ENCODE data around the gene LGR6. TPM values are rescaled to one million over a fixed set of nuclear protein-coding genes. Genes with fewer than 3 reads are reported as not detected.
"Not testable (repeated sequence)": the region's sequence is repeated elsewhere in the genome, so short reads cannot be mapped to it uniquely, and the experiment has no call there.

The LGR6 gene
- polyA plus RNA-seq, 4 donors, result 0.71 to 1.4 (median 0.95) TPM

DNA sequence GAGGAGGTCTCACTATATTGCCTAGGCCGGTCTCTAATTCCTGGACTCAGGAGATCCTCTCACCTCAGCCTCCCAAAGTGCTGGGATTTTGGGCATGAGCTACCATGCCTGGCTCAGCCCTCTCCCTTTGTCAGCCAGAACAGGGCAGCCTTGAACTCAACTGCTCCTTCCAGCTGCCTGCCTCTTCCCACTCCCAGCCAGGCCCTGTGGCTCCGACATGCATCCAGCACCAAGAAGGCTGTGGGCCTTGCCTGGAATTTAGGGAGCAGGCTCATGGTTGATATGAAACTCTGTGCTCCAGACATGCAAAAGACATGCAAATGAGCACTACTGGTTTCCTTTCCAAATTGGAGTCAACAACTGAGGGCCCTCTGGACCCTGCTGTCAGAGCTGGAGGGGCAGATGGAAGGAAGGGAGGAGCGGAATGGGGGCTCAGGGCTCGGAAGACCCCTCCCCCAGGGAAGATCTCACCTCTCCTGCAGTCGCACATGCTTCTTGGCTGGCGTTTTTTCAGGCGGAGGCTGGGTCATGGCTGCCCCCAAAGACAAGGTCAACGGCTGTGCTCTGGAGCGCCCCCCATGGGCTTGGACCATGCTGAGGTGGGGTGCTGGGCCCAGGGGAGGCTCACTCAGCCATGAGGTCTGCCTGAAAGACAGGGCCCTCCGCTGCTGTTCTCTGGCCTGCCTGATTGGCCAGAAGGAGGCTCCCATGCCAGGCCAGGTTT lies 34.6 kb upstream of the LGR6 start:
- no peak for DNase-seq (ENCODE audit: low read depth in 4 of 4, low spot score in 2 of 4)

DNA sequence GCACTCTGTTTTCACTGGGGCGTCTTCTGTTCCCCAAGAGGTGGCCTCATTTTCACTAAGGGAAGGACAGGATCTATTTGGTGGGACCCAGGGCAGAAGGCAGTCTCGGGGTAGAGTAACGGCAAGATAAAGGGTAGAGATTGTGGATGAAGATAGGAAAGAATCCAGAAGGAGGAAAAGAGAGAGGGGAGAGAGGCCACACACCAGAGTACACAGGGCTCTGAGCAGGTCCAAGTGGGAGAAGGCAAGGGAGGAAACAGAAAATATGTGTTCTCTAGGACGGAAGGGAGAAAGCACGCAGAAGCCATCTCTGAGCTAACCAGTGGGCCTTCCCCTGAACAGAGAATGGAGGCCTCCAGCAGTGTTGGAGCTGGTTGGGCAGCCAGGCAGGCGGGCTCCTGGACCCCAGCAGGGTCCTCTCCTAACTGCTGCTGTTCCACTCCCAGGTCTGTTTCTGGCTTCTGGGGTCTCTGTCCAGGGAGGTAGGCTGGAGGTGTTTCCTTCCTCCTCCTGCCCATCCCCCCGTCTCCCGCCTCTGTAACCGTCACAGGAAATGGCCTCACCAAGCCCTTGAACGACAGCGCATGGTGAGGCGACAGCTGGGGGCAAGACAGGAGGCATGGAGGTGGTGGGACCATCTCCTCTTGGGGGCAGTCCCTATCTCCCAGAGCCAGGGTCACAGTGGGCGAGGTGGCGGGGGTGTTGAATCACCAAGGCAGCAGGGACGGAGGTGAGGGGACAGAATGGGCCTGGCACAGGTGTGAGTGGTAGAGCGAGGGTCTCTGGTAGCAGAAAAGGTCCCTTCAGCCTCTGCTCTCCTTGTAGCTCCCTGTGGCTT lies 33.8 kb upstream of the LGR6 start:
- DNase-seq (ENCODE audit: low read depth in 4 of 4, low spot score in 2 of 4), result no peak

DNA sequence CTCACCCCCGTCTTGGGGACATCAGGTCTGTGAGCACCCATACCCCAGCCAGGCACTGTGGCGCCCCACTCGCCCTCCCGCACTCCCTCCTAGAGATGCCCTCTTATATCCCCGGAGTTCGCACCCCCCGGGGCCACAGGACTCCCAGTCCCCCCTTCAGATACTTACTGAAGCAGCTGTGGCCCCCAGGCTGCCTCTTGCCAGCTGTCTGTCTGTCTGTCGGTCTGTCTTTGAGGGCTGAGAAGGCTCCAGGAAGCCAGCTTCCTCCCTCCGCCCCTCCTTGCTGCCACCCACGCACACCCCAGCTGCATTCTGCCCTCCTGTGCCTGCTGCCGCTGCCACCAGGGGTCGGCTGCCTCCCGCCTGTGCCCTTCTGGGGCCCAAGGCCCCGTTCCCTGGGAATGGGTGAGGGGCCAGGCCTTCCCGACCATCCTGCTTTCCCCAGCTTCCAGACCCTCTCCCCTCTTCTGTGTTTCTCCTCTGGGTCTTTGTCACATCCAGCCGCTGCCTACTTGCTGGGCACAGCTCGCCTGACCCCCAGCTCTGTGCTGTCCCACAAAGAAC lies 33.1 kb upstream of the LGR6 start, which contains the start of gene PTPN7:
Gene PTPN7, minus strand, starts transcription at position 226 of the 564 bp plus-strand sequence. CDS start 1,200 bp downstream, outside the sequence.
- no peak for DNase-seq (ENCODE audit: low read depth in 4 of 4, low spot score in 2 of 4)

DNA sequence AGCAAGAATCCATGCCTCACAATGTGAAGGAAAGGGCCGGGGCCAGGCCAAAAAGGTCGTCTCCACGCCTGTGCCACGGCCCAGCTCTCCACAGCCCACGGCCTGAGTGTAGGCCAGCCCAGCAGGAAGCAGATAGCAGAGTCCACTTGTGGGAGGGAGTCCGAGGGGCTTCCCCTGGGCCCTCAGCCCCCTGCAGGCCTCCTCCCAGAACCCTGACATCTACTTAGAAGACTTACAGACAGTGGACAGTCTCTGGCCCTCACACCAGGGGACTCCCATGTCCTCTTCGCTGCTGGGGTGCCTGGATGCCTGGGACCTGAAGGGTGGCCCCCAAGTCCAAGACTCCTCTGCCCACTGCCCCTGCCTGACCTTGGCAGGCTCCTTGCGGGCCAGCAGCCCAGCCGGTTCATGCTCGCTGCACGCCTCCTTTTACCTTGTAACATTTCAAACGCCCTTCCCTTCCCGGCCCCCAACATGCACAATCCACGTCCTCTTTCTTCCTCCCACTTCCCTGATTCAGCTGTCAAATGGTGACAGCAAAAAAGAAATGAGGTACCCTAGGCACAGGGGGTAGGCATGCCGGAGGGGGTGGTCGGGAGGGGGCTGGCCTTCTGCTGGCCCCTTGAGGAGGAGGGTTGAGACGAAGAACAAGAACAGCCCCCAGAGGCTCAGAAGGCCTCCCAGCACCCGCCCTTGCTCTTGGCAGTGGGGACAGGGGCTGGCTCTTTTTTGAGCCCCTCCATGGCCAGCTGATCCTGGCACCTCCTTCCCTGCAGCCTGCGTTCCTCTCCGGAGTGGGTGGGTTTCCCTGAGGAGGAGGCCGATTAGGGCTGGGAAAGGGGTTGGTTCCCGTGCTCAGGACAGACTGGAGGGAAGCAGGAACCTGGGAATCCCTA lies 32.2 kb upstream of the LGR6 start:
- DNase-seq (ENCODE audit: low read depth in 4 of 4, low spot score in 2 of 4), result no peak

DNA sequence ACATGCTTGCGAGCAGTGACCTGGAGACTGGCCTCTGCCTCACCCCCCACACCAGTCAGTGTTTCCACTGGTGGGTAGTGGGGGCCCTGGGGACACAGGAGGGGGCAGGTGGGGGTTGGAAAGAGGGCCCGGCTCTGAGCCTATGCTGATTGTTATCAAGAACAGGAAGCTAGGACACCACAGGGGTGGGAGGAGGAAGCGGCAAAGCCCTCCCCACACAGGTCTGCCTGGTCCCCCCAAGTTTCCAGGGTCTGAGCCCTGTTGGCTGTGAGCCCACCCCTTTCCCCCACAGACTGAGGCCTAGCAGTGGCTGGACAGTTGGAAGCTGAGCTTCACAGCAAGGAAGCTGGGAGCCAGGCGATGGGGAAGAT lies 31.6 kb upstream of the LGR6 start:
- DNase-seq (ENCODE audit: low read depth in 4 of 4, low spot score in 2 of 4), result no peak

DNA sequence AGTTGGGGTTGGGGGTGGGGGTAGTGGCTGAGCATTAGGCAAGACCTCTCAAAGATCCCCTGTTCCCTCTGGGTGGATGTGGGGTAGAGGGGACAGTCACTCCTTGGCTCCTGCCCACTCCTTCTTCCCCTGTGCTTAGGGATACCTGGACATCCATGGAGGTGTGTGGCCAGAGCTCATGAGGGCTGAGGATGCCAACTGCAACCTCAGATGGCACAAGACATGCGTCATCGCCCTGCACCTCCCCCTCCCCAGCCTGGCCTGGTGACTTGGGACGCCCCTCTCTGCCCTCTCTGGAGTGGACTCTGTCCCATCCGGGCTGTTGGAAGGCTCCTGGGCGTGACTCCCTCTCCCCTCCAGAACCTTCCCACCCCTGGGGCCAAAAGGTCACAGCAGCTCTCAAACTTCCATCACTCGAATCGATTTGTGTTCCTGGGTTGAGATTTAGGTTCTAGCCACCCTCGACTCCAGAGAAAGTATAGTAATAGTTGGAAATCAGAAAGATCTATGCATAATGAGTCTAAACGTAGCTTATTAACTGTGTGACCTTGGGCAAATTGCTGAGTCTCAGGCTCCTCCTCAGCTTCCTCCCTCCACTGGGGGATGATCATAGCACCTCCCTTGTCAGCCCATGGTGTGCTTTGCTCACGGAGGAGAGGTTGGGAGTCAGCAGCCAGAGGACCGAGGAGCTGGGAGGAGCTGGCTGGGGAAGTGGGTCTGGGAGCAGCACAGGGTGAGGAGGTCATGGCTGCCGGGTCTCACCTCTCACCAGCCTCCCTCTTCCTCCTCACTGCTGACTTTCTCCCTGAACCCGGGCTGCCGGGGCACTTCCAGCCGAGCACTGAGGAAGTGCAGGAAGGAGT lies 30.9 kb upstream of the LGR6 start:
- no peak for DNase-seq (ENCODE audit: low read depth in 4 of 4, low spot score in 2 of 4)

DNA sequence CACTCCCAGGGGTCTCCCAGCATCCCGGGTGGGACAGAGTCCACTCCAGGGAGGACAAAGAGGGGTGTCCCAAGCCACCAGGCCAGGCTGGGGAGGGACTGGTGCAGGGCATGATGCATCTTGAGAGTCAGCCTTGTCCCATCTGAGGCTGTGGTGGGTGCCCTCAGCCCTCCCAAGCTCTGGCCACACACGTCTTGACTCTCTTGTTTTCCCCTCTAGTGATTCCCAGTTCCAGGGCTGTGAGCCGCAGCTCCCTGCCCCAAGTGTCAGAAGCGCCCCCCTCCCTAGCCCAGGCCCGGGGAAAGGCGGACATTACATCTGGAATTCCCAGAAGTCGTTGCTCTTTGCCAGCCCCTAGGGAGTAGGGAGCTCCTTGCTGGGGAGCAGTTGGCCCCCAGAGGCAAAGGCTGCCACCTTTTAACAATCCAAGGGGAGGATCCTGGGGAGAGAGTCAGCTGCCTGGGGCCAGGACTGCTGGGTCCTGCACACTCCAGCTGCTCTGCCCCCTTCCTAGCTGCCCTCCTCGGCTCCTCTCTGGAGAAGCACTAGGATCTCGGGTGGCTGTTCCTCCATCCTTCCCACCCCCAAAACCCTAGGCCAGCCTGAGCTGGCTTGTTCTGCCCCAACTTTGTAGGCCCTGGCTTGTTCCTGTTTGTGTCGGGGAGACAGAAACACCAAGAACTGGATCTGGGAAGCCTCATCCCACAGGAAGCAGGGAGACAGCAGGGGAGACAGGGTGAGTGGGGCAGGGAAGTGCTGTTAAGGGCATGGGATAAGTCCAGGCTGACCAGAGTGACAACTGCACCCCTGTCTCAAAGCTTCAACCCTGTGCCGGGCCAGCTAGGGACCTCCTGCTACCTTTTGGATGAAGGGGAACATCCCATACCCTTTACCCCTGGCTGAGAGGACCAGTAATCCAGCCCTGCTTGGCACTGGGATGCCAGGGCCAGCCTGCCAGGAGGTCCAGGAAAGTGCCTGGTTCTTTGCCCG lies 30.0 kb upstream of the LGR6 start:
- DNase-seq (ENCODE audit: low read depth in 4 of 4, low spot score in 2 of 4), result no peak

DNA sequence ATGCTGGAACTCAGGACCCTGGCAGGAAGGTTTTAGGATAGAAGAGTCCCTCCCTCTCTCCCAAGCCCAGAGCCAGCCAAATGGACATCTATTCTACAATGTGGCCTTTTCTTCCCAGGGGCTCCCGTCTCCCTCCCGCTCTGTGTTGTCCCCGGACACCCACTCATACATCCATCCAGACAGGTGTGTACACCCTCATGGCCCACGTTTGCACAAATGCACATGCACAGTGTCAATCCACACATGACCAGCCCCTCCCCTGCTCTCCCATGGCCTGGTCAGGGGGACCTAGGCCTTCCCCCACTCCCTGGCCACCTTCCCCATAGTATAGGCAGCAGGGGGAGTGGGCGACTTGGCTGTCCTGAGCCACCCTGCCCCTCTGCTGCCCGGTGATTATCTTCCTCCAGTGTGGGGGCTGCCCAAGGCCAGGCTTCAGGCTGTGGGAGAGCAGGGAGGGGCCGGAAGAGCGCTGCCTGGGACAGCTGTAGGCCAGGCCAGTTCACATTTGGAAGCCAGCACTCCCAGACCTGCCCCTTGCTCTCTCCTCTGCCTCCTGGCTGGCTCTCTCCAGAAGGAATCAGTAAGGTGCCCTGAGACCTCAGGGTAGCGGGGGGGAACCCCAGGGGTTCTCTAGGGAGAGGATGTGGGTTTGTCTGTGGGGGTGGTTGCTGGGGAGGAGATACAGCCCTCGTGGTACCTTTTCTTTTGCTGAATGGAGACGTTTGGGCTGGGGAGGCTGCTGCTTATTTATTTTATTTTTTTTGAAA lies 29.1 kb upstream of the LGR6 start:
- no peak for DNase-seq (ENCODE audit: low read depth in 4 of 4, low spot score in 2 of 4)

DNA sequence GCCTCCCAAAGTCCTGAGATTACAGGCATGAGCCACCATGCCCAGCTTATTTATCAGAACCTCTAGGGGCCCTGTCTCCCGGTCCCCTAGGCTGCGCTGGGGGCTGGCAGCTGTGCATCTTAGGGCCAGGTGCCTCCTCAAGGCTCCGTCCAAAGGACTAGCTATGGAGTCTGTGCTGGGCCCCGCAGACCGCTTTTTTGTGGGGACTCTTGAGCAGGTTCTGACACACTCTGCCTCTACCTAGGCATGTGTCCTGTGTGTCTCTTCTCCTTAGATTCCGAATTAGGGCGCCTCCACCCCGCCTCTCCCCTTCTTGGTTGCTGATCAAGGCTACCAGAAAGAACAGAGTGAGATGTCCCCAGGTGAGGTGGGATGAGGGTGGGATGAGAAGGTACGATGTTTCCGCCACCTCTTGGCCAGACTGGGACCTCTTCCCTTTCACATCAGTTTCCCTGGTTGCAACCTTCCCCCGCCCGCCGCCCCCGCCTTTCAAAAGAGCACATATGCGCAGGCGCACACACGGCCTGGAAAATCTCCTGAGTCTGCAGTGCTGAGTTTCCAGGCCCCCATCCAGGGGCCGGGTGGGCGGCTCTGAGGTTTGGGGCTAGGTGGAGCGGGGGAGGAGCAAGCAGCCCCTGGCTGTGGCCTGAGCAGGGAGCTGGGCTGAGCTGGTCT lies 28.2 kb upstream of the LGR6 start:
- no peak for DNase-seq (ENCODE audit: low read depth in 4 of 4, low spot score in 2 of 4)

DNA sequence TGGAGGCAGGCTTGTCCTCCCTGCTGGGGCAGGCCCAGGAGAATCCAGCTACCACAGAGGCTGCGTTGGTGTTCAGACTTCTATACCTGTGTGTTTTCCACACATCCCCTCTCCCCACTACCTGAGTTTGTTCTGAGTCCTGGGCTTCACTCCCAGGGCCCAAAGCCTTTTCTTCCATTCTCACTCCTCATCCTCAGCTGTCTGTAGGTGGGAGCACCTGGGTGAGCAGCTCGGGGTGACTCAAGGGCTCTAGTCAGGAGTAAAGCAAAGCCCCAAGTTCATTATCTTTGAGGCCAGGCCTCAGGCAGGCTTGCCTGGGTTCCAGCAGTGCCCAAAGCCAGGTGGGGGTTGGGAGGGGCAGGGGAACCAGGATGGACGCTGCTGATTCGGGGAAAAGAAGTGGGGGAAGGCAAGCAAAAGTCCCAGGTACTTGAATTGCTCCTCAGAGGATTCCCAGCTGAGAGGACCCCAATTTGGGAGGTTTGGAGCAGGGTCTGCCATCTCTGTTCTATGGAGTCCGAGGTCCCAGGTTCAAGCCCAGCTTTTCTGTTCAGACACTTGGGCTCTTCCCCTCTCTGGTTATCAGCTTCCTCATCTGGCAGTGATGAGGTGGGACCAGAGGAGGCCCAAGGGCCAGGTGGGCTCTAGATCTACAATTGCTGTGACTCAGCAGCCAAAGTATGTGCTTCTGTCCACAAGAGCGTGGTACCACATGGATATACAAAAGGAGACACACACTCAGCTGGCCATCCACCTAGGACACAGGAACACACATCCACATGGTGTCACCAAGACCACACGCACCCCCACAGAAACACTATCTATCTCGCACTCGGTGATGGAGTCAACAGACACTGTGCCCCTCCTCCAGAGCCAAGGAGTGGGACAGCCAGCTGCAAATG lies 27.4 kb upstream of the LGR6 start:
- DNase-seq (ENCODE audit: low read depth in 4 of 4, low spot score in 2 of 4), result no peak

DNA sequence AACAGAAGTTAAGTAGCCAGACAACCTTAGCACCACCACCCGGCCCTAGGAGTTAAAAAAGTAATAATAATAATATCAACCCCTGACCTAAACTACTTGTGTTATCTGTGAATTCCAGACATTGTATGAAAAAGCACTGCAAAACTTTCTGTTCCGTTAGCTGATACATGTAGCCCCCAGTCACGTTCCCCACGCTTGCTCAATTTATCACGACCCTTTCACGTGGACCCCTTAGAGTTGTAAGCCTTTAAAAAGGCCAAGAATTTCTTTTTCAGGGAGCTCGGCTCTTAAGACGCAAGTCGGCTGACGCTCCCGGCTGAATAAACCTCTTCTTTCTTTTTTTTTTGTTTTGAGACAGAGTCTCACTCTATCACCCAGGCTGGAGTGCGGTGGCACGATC lies 26.5 kb upstream of the LGR6 start:
- DNase-seq (ENCODE audit: low read depth in 4 of 4, low spot score in 2 of 4), result not testable (repeated sequence)

DNA sequence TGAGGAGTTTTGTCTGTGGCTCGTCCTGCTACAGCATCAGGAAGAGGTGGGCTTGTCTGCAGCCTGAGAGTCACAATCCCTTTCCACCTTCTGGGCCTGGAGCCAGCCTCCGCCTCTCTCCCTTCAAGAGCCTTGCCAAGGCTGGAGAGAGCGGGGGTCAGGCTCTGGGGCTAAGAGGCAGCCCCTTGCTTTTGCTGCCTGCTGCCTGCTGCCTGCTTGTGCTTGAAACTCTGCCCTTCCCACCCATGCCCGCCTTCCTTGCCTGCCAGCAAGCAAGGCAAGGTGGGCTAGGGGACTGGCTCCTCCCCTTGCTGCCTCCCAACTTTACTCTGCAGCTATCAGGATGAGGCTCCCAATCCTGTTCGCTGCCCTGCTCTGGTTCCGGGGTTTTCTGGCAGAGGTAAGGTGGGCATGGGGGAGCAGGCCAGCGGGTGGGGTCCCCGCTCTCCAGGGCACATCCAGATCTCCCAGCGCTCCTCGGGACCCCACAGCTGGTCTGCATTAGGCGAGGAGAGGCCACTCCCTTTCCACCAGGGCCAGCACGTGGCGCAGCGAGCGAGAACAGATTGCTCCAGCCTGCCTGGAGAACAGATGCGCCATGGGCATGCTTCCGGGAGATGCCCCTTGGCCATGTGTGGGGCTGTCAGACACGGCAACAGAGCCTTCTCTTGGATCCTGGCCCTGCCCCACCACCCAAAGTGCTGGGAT lies 25.7 kb upstream of the LGR6 start:
- no peak for DNase-seq (ENCODE audit: low read depth in 4 of 4, low spot score in 2 of 4)

DNA sequence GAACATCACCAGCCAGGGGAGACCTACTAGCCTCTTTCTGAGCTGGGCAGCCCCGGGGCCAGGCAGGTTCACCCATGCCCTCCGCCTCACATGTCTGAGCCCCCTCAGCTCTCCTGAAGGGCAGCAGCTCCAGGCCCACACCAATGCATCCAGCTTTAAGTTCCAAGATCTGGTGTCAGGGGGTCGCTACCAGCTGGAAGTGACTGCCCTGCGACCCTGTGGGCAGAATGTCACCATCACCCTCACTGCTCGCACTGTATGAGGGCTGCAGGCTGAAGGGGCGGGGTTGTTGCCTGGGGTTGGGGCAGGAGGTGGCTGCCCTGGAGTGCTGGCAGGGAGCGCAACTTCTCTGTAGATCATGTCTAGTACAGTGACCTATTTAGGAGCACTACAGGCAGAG lies 24.7 kb upstream of the LGR6 start:
- DNase-seq (ENCODE audit: low read depth in 4 of 4, low spot score in 2 of 4), result no peak

DNA sequence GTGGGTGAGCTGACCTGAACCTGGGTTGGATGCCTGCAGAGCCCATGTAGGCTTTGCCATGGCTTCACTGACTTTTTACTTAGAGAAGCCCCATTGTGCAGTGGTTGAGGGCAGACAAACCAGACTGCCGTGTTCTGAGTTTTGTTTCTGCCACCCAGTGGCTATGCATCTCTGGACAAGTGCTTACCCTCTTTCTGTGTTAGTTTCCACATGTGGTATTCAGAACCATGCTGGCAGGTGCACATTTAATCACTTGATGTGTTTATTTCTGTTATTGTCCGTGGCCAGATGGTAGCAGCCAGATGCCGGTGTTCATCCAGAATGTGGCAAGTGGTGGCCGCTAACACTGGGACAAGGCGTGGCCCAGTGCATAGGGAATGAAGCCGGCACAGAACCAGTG lies 22.9 kb upstream of the LGR6 start:
- no peak for DNase-seq (ENCODE audit: low read depth in 4 of 4, low spot score in 2 of 4)

DNA sequence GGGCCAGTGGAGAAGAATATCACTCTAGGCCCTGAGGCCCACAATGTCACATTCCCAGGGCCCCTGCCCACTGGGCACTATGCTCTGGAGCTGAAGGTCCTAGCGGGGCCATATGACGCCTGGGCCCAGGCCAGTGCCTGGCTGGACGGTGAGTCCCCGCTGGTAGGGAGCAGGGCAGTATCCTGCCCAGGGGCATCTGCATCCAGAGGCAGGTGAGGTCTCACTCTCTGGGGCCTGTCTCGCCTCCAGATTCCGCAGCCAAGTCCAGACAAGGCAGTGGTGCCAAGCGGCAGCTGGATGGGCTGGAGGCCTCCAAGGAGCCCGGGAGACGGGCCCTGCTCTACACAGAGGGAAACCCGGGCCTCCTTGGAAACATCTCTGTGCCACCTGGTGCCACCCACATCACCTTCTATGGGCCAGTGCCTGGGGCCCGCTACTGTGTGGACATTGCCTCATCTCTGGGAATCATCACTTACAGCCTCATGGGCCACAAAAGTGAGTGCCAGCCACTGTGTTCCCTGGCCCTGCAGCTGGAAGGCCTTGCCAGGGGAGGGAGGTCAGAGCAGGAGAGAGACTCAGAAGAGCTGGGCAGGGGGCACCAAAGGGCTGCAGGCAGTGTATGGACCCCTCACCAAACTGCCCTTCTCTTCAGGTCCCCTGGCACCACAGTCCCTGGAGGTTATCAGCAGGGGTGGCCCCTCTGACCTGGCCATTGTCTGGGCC lies 22.1 kb upstream of the LGR6 start:
- no peak for DNase-seq (ENCODE audit: low read depth in 4 of 4, low spot score in 2 of 4)

Data from left renal cortex interstitium (tissue), 4 donors.